SK-N-SH (cell line): ENCODE data around the gene SLC26A5. TPM values are rescaled to one million over a fixed set of nuclear protein-coding genes. Genes with fewer than 3 reads are reported as not detected.

Source experiments
- CTCF ChIA-PET: fragments of 300-600, 350-600 bp; formaldehyde crosslinking; extraction: SDS; loops from one replicate; lab custom pipeline; 2021; lab: Yijun Ruan, JAX
- POLR2A ChIA-PET: fragments of 350-600 bp; sonication (Branson Sonifier 250); formaldehyde crosslinking; extraction: SDS; loops from one replicate; lab custom pipeline; 2020; ENCODE audit warnings: antibody characterized with exemption, inconsistent platforms; lab: Yijun Ruan, JAX
- DNase-seq: peaks from one replicate; pipeline ENCODE4 v3.0.0; 2012
- H2AFZ ChIP-seq: fragments of 200-600 bp; sonication (generic); 2 replicates; pipeline ENCODE4 v1.8.1; 2016; ENCODE audit warnings: antibody characterized with exemption, mild to moderate bottlenecking, low read depth
- H3F3A ChIP-seq: fragments of 200-600 bp; sonication (generic); replicated peaks from 2 replicates; pipeline ENCODE3; 2016; ENCODE audit warnings: antibody characterized with exemption, mild to moderate bottlenecking; ENCODE audit not compliant: insufficient read depth
- H3K27ac ChIP-seq, 2 experiments: fragments of 200-500 bp in 1 of 2; fragments of 200-600 bp in 1 of 2; sonication (Bioruptor generic) in 1 of 2; sonication (generic), shearing (Covaris generic) in 1 of 2; 2 replicates each; pipeline versions ENCODE4 v1.5.1 to v1.6.1; 2014 to 2016; ENCODE audit warnings: low read depth in 2 of 2, inconsistent platforms in 1 of 2, low read length in 1 of 2, mild to moderate bottlenecking in 1 of 2, mixed read lengths in 1 of 2
- H3K27me3 ChIP-seq: fragments of 200-600 bp; sonication (generic), shearing (Covaris generic); 2 replicates; pipeline ENCODE4 v1.6.1; 2016; ENCODE audit warnings: mixed run types; ENCODE audit not compliant: insufficient read depth
- H3K36me3 ChIP-seq, 2 experiments: fragments of 200-500 bp in 1 of 2; fragments of 200-600 bp in 1 of 2; sonication (Bioruptor generic) in 1 of 2; sonication (generic) in 1 of 2; replicated peaks in 1 of 2; 2 replicates each; pipeline versions ENCODE3 to v1.5.1; 2014 to 2016; ENCODE audit warnings: low read length in 1 of 2, mild to moderate bottlenecking in 1 of 2; ENCODE audit not compliant: insufficient read depth in 2 of 2, control insufficient read depth in 1 of 2
- H3K4me1 ChIP-seq, 2 experiments: fragments of 200-500 bp in 1 of 2; fragments of 200-600 bp in 1 of 2; sonication (Bioruptor generic) in 1 of 2; sonication (generic), shearing (Covaris generic) in 1 of 2; 2 replicates each; pipeline versions ENCODE4 v1.5.1 to v1.6.1; 2014 to 2016; ENCODE audit warnings: low read depth in 1 of 2, low read length in 1 of 2, mixed run types in 1 of 2; ENCODE audit not compliant: insufficient read depth in 2 of 2, control insufficient read depth in 1 of 2
- H3K4me2 ChIP-seq: fragments of 200-600 bp; sonication (generic), shearing (Covaris generic); 2 replicates; pipeline ENCODE4 v1.6.1; 2017; ENCODE audit warnings: mixed run types
- H3K4me3 ChIP-seq, 2 experiments: fragments of 200-500 bp in 1 of 2; fragments of 200-600 bp in 1 of 2; sonication (Bioruptor generic) in 1 of 2; sonication (generic), shearing (Covaris generic) in 1 of 2; 2 replicates each; pipeline versions ENCODE4 v1.5.1 to v1.8.1; 2014 to 2016; ENCODE audit warnings: low read depth in 2 of 2, inconsistent platforms in 1 of 2, low read length in 1 of 2, mild to moderate bottlenecking in 1 of 2, mixed read lengths in 1 of 2, moderate library complexity in 1 of 2
- H3K79me2 ChIP-seq: fragments of 200-600 bp; sonication (generic); 2 replicates; pipeline ENCODE4 v1.8.1; 2017; ENCODE audit warnings: mild to moderate bottlenecking; ENCODE audit not compliant: insufficient read depth
- H3K9ac ChIP-seq: fragments of 200-600 bp; sonication (generic); 2 replicates; pipeline ENCODE4 v1.6.1; 2017; ENCODE audit warnings: mixed run types
- H3K9me2 ChIP-seq: fragments of 200-600 bp; sonication (generic); 2 replicates; pipeline ENCODE4 v1.6.1; 2017; ENCODE audit warnings: mixed run types
- H3K9me3 ChIP-seq: fragments of 200-600 bp; sonication (generic); 2 replicates; pipeline ENCODE4 v1.6.1; 2017; ENCODE audit warnings: mixed run types, mild to moderate bottlenecking, moderate library complexity
- H4K20me1 ChIP-seq: fragments of 200-600 bp; sonication (generic); 2 replicates; pipeline ENCODE4 v1.6.1; 2017; ENCODE audit warnings: mild to moderate bottlenecking, mixed run types; ENCODE audit not compliant: insufficient read depth
- CTCF ChIP-seq: fragments of 200-600 bp; sonication (generic); IDR thresholded peaks from 2 replicates; pipeline ENCODE4 v1.6.1; 2017; ENCODE audit warnings: antibody characterized with exemption, mild to moderate bottlenecking, moderate library complexity
- EP300 ChIP-seq, 2 experiments: IDR thresholded peaks; 2 replicates each; pipeline versions ENCODE4 v1.4.0 to v1.6.1; 2012; ENCODE audit warnings: borderline replicate concordance in 1 of 2, low read depth in 1 of 2, low read length in 1 of 2
- EZH2phosphoT487 ChIP-seq: fragments of 200-600 bp; sonication (generic); IDR thresholded peaks from 2 replicates; pipeline ENCODE4 v1.6.1; 2017; ENCODE audit warnings: low read depth, mixed run types, mild to moderate bottlenecking, antibody characterized with exemption, moderate library complexity, borderline replicate concordance
- FOSL2 ChIP-seq: IDR thresholded peaks from 2 replicates; pipeline ENCODE4 v1.4.0; 2012; ENCODE audit warnings: low read depth, mild to moderate bottlenecking, moderate library complexity, borderline replicate concordance
- FOXJ3 ChIP-seq: sonication (generic); formaldehyde crosslinking; IDR thresholded peaks from 2 replicates; pipeline ENCODE4 v1.5.1; 2020; ENCODE audit warnings: mild to moderate bottlenecking, missing genetic modification reagents
- GATA2 ChIP-seq: sonication (generic); formaldehyde crosslinking; IDR thresholded peaks from 2 replicates; pipeline ENCODE4 v1.5.0; 2020; ENCODE audit warnings: mild to moderate bottlenecking, missing genetic modification reagents
- JUND ChIP-seq: IDR thresholded peaks from 2 replicates; pipeline ENCODE4 v1.4.0; 2012
- MAX ChIP-seq: IDR thresholded peaks from 2 replicates; pipeline ENCODE4 v1.4.0; 2012; ENCODE audit warnings: low read depth
- MEF2A ChIP-seq: IDR thresholded peaks from 2 replicates; pipeline ENCODE4 v1.4.0; 2012; ENCODE audit warnings: low read depth, borderline replicate concordance
- NRF1 ChIP-seq: IDR thresholded peaks from 2 replicates; pipeline ENCODE4 v1.6.1; 2012; ENCODE audit warnings: low read depth, mild to moderate bottlenecking, low read length
- PBX3 ChIP-seq: IDR thresholded peaks from 2 replicates; pipeline ENCODE4; 2012
- POLR2AphosphoS5 ChIP-seq: IDR thresholded peaks from 2 replicates; pipeline ENCODE4 v1.6.1; 2012; ENCODE audit warnings: low read depth, low read length
- RAD21 ChIP-seq: IDR thresholded peaks from 2 replicates; pipeline ENCODE4 v1.6.1; 2012; ENCODE audit warnings: mild to moderate bottlenecking, low read length
- REST ChIP-seq: IDR thresholded peaks from 2 replicates; pipeline ENCODE4 v1.6.1; 2012; ENCODE audit warnings: mild to moderate bottlenecking, low read depth, low read length, moderate library complexity
- RFX5 ChIP-seq: IDR thresholded peaks from 2 replicates; pipeline ENCODE4 v1.6.1; 2012; ENCODE audit warnings: mild to moderate bottlenecking, improper control_type of control experiment, low read length
- SMC3 ChIP-seq: IDR thresholded peaks from 2 replicates; pipeline ENCODE4 v1.6.1; 2012; ENCODE audit warnings: low read depth, low read length, improper control_type of control experiment
- TAF1 ChIP-seq: IDR thresholded peaks from 2 replicates; pipeline ENCODE4 v1.6.1; 2012; ENCODE audit warnings: low read depth, mild to moderate bottlenecking, low read length, moderate library complexity, borderline replicate concordance
- TCF12 ChIP-seq: IDR thresholded peaks from 2 replicates; pipeline ENCODE4 v1.4.0; 2012
- TEAD4 ChIP-seq: IDR thresholded peaks from 2 replicates; pipeline ENCODE4 v1.4.0; 2012; ENCODE audit warnings: mild to moderate bottlenecking, borderline replicate concordance; ENCODE audit not compliant: insufficient read depth
- USF1 ChIP-seq: IDR thresholded peaks from 2 replicates; pipeline ENCODE4 v1.4.0; 2012; ENCODE audit warnings: low read depth, borderline replicate concordance
- YY1 ChIP-seq: IDR thresholded peaks from 2 replicates; pipeline ENCODE4 v1.4.0; 2012; ENCODE audit warnings: low read depth, mild to moderate bottlenecking
- WGBS: methylation state at CpG from one replicate; pipeline ENCODE4 v1.1.6; 2017; ENCODE audit warnings: low lambda C conversion rate; 5-methylcytosine and 5-hydroxymethylcytosine counted together
- polyA plus RNA-seq, 3 experiments: library from polyadenylated mRNA; depleted of rRNA; stranded (reverse); fragments of >200 nt; gene quantifications; 2 replicates each; pipeline ENCODE4 v1.2.3, GENCODE V29; 2012

SLC26A5 gene
- polyA plus RNA-seq (2012; rRNA removed), result not detected in 2 replicates
- polyA plus RNA-seq (2012; cell fraction: cytosol; rRNA removed), result not detected in 2 replicates
- polyA plus RNA-seq (2012; cell fraction: nucleus; rRNA removed), result not detected in 2 replicates

- H3K36me3 ChIP-seq, result no peaks in the 10 kb centered on the region
- no peaks in the 10 kb centered on the region for H3K9me2 ChIP-seq
- peak; percentile 82 for DNase-seq
- H3K27me3 ChIP-seq, result peaks cover 50% of the 10 kb centered on the region
- H2AFZ ChIP-seq, result no peak within 1 kb of the TSS
- H3F3A ChIP-seq, result no peaks in the 10 kb centered on the region
- no peaks in the 10 kb centered on the region for H3K79me2 ChIP-seq
- H3K4me3 ChIP-seq, result peak within 1 kb of the TSS in 1 of 2 experiments; percentile 37; a peak in 3 of 4 replicates
- H3K9ac ChIP-seq, result no peak within 1 kb of the TSS
- peak within 1 kb of the TSS; percentile 43 for H3K4me2 ChIP-seq
- TF ChIP-seq JUND, result no peak
- no peak for TF ChIP-seq SMC3
- TF ChIP-seq FOSL2, result no peak
- TF ChIP-seq TAF1, result no peak
- TF ChIP-seq NRF1, result no peak
- TF ChIP-seq RFX5, result no peak
- no peak for TF ChIP-seq POLR2AphosphoS5
- no peak for TF ChIP-seq TEAD4
- TF ChIP-seq MEF2A, result no peak
- TF ChIP-seq, all 33 proteins: peak for 0
- WGBS, result 19% methylated on average over 22 of the region's 54 CpGs
- ChIA-PET CTCF (interaction anchor here (0.6 to 5.3 kb wide), 30 partner anchors 9 to 1579 kb away, joined by 3 to 56 read pairs (median 8); no protein-coding TSS in a partner anchor), POLR2A (no interaction called here)
- H4K20me1 ChIP-seq, result no peaks in the 10 kb centered on the region
- H3K4me1 ChIP-seq, result peaks cover 0 to 16% of the 10 kb centered on the region in 2 experiments; a peak in 2 of 4 replicates
- no peaks in the 10 kb centered on the region for H3K9me3 ChIP-seq
- no peak within 1 kb of the TSS for H3K27ac ChIP-seq
Observed at GRCh38 chr7:103446049-103446520, at the start of gene SLC26A5. Gene SLC26A5 (minus strand): TSS chr7:103446207. CDS start chr7:103421514, 24,693 bp downstream.

- no peaks in the 10 kb centered on the region for H3K79me2 ChIP-seq
- WGBS, result 66% methylated on average over 4 of the region's 4 CpGs
- H3K27ac ChIP-seq, result no peak overlapping the region
- no peak overlapping the region for H3K4me3 ChIP-seq
- H2AFZ ChIP-seq, result no peak overlapping the region
- no peak overlapping the region for H3K9ac ChIP-seq
- ChIA-PET CTCF (no interaction called here), POLR2A (no interaction called here)
- H3K9me2 ChIP-seq, result no peaks in the 10 kb centered on the region
- H3K4me2 ChIP-seq, result no peak overlapping the region
- H3K27me3 ChIP-seq, result no peaks in the 10 kb centered on the region
- no peaks in the 10 kb centered on the region for H3K9me3 ChIP-seq
- H3K4me1 ChIP-seq, result no peaks in the 10 kb centered on the region
- H4K20me1 ChIP-seq, result no peaks in the 10 kb centered on the region
- H3K36me3 ChIP-seq, result no peaks in the 10 kb centered on the region
- DNase-seq, result no peak
- H3F3A ChIP-seq, result no peaks in the 10 kb centered on the region
- TF ChIP-seq YY1, result no peak
- no peak for TF ChIP-seq EZH2phosphoT487
- no peak for TF ChIP-seq CTCF
- TF ChIP-seq NRF1, result no peak
- TF ChIP-seq PBX3, result no peak
- no peak for TF ChIP-seq TCF12
- TF ChIP-seq FOSL2, result no peak
- TF ChIP-seq USF1, result no peak
- TF ChIP-seq POLR2AphosphoS5, result no peak
- TF ChIP-seq TEAD4, result no peak
- TF ChIP-seq FOXJ3 (CRISPR knock-in tag), result no peak
- no peak for TF ChIP-seq GATA2 (CRISPR knock-in tag)
- TF ChIP-seq REST, result no peak
- TF ChIP-seq MAX, result no peak
- no peak for TF ChIP-seq RAD21
- TF ChIP-seq MEF2A, result no peak
- no peak for TF ChIP-seq EP300 (IDR thresholded peaks at IDR 0.05; ENCODE audit: borderline replicate concordance in 1 of 2, low read depth in 1 of 2, low read length in 1 of 2)
Observed at GRCh38 chr7:103487419-103487818, 41.4 kb upstream of the SLC26A5 start.
